Astrocyte of the cerebellum (primary cell): Measurements from ENCODE around the gene ACTL6B.

Experiments used
- DNase-seq: peaks from one replicate; pipeline ENCODE4 v3.0.0-alpha.2; 2011; ENCODE audit warnings: low read depth
- H3K4me3 ChIP-seq: 2 replicates; pipeline ENCODE4 v1.5.1; 2011; ENCODE audit warnings: mild to moderate bottlenecking, low read depth, low read length, moderate library complexity
- CTCF ChIP-seq: IDR thresholded peaks from 2 replicates; pipeline ENCODE4 v1.5.1; 2012; ENCODE audit warnings: low read length, low read depth, moderate library complexity, mild to moderate bottlenecking; ENCODE audit errors: missing control alignments
- in situ Hi-C: cut with HindIII; loops from 2 replicates; pipeline ENCODE4 v1.10.0; 2017; ENCODE audit warnings: low sequenced_read_pairs

ACTL6B gene

DNA sequence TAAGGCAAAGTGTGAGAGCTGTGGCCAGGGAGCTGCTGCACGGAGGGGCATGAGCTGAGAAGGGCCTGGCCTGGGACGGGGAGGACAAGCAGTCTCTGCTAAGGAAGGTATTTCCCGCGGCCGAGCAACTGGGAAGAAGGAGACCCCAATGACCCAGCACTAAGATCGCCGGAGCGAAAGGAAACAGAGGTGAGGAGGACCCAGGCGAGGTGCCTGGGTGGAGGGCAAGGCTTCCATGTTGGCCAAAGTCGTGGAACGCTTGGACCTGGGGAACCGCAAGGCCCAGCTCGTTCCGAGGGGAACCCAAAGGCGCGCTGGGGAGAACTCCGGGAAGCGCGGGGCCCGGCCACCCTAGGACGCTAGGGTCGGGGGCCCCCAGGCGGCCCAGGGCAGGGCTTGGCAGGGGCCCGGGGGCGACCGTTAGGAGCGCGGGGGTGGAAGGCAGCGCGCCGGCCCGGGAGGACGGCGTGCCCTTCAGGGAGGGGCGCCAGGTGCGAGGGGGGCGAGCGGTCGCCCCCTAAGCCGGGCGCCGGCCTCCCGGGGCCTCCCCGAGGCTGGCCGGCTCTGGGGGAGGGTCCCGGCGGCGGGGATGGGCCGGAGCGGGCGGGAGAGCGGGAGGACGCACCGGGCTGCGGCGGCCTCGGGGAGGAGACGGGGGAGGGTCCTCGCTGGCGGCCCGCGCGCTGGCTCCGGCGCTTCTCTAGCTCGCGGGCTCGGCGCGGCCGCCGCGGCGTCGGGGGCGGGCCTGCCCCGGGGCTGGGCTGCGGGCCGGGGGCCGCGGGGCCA is 37.3 kb upstream of the ACTL6B start:
- TF ChIP-seq CTCF: no peak
- H3K4me3 ChIP-seq: peak overlapping the region; percentile 82
- in situ Hi-C loops: no loop called here
- DNase-seq: no peak

DNA sequence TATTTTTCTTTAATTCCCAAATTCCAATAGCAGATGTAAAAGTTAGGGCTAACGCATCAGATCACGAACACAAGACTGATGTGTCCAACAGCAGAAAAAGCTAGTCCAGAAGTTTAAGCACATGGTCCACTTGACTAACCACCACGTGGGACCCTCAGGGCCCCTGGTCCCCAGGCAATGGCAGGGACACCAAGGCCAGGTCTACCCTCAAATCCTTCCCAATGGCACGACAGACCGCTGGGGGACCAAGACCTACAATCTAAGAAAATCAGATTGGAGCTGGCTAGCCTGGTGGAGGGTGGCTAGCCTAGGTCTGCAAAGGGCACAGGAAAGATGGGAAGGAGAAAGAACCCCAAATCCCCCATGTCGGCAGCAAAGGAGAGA is 36.3 kb upstream of the ACTL6B start:
- in situ Hi-C loops: no loop called here
- no peak for TF ChIP-seq CTCF
- H3K4me3 ChIP-seq: peak overlapping the region; percentile 82
- DNase-seq: no peak

- peak; percentile 55 for DNase-seq
- peak; percentile 90 for TF ChIP-seq CTCF
- in situ Hi-C loops: no loop called here
- H3K4me3 ChIP-seq: peak overlapping the region; percentile 82
These were observed 35.7 kb upstream of the ACTL6B start for GRCh38 chr7:100691676-100692577.

- in situ Hi-C loops: no loop called here
- no peak for DNase-seq
- no peak for TF ChIP-seq CTCF
These were observed 33.2 kb upstream of the ACTL6B start for GRCh38 chr7:100689230-100690135.

DNA sequence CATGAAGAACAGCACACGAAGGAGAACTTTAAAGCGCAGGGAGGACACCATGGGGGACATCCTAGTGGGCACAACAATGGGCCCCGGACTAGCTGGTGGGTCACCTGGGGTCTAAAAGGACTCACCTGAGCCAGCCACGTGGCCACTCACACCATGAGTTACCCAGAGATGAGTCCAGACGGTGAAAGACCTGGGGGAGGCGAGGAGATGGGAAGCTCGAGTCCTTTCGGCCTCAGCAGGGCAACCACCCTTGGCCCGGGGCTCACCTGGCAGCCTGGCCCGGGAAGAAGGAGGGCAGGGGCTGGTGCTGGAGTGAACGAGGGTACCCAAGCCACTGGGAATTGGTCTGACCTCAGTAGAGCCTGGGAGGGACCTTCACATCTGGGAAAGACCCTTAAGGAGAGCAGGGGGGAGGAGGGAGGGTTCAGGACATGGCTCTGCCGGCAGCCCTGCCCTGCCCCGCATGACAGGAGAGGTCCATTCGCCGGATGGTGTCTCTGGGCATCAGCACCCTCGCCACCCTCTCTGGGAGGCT is 32.1 kb upstream of the ACTL6B start:
- no peak for DNase-seq
- TF ChIP-seq CTCF: no peak
- no peak overlapping the region for H3K4me3 ChIP-seq
- in situ Hi-C loops: no loop called here

More at GRCh38 chr7:100689230-100690135, 33.2 kb upstream of the ACTL6B start:
- H3K4me3 ChIP-seq: no peak overlapping the region
